WTC11 (cell line): ENCODE results near the gene SELPLG.

Experiments used
- CREB1 ChIP-seq: sonication (generic); formaldehyde crosslinking; IDR thresholded peaks from 2 replicates; pipeline ENCODE4 v1.8.0; 2023; ENCODE audit warnings: mild to moderate bottlenecking, missing genetic modification reagents
- CTCF ChIP-seq: fragments of 200-600 bp; IDR thresholded peaks from 2 replicates; pipeline ENCODE4 v1.8.0; 2022; ENCODE audit warnings: antibody characterized with exemption
- ETV6 ChIP-seq: sonication (generic); formaldehyde crosslinking; IDR thresholded peaks from 2 replicates; pipeline ENCODE4 v1.8.1; 2022; ENCODE audit warnings: mild to moderate bottlenecking, missing genetic modification reagents
- JUN ChIP-seq: sonication (generic); formaldehyde crosslinking; IDR thresholded peaks from 2 replicates; pipeline ENCODE4 v1.8.0; 2023; ENCODE audit warnings: mild to moderate bottlenecking, missing genetic modification reagents
- SP1 ChIP-seq: sonication (generic); formaldehyde crosslinking; conservative IDR thresholded peaks from 2 replicates; pipeline ENCODE4 v1.8.1; 2022; ENCODE audit warnings: missing genetic modification reagents
- TF ChIP-seq, protein P1 (sequence below): sonication (generic); formaldehyde crosslinking; IDR thresholded peaks from 2 replicates; pipeline ENCODE4 v1.8.1; 2022; ENCODE audit warnings: low read depth, missing genetic modification reagents, borderline replicate concordance
- TF ChIP-seq, protein P2 (sequence below): sonication (generic); formaldehyde crosslinking; IDR thresholded peaks from 2 replicates; pipeline ENCODE4 v1.8.1; 2023; ENCODE audit warnings: mild to moderate bottlenecking, missing genetic modification reagents, moderate library complexity

DNA sequence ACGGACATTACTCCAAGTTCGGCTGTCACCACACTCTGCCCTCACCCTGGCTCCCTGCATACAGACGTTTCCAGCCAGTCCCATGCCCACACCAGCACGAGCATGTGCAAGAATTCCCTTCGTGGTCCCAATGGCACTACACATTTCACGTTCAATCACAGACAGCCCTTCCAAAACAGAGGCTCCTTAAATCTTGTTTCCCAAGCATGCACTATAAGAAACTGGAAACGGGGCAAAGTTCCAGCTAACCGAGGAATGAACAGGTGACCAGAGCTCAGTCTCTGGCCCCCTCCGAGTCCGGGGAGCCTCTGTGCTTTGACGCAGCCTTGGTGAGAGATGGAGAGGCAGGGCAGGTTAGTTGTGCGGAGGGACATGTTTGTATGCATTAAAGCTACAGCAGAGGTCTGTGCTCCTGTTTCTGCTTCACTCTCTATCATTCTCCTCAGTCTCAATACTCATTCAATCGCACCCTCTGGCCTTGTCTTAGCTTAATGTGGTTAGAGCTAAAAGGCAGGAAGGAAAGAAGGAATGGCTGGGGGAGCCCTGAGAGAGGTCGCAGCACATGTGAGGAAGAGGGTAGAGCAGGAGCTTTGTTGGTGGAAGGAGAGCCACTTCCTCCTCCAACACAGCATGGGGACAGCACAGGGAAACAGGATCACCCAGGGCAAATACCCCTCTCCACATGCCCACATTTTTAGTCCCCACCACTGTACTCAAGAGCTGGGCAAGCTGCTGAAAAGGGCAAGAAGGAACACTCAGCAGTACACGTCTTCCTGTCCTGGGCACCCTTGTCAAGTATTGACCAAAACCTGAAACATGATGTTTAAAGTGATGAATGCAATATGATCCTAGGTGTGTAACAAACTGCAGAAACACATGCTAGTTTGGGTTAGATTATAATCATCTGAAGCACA, 12.2 kb upstream of the SELPLG start:
- no peak for TF ChIP-seq CTCF
- no peak for TF ChIP-seq ETV6
- no peak for TF ChIP-seq JUN (CRISPR knock-in tag)
- TF ChIP-seq, protein P1, sequence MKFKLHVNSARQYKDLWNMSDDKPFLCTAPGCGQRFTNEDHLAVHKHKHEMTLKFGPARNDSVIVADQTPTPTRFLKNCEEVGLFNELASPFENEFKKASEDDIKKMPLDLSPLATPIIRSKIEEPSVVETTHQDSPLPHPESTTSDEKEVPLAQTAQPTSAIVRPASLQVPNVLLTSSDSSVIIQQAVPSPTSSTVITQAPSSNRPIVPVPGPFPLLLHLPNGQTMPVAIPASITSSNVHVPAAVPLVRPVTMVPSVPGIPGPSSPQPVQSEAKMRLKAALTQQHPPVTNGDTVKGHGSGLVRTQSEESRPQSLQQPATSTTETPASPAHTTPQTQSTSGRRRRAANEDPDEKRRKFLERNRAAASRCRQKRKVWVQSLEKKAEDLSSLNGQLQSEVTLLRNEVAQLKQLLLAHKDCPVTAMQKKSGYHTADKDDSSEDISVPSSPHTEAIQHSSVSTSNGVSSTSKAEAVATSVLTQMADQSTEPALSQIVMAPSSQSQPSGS = no peak
- TF ChIP-seq, protein P2, sequence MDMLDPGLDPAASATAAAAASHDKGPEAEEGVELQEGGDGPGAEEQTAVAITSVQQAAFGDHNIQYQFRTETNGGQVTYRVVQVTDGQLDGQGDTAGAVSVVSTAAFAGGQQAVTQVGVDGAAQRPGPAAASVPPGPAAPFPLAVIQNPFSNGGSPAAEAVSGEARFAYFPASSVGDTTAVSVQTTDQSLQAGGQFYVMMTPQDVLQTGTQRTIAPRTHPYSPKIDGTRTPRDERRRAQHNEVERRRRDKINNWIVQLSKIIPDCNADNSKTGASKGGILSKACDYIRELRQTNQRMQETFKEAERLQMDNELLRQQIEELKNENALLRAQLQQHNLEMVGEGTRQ = no peak
- TF ChIP-seq SP1 (CRISPR knock-in tag) = no peak
- no peak for TF ChIP-seq CREB1 (CRISPR knock-in tag)
